ENCODE results near the gene ATAD3A. TPM values are rescaled to one million over a fixed set of nuclear protein-coding genes. Genes with fewer than 3 reads are reported as not detected.

ATAD3A gene
- polyA plus RNA-seq, 1 donor from 2014 or later: 30.3 TPM

GRCh38 chr1:1553821-1554494 lies 42.0 kb downstream of the ATAD3A start:
- H3K27ac ChIP-seq (ENCODE audit: low read length): no peak overlapping the region
- H4K20me1 ChIP-seq (ENCODE audit: insufficient read depth): no peaks in the 10 kb centered on the region

GRCh38 chr1:1554550-1554925 lies 42.6 kb downstream of the ATAD3A start:
- H3K9ac ChIP-seq (ENCODE audit: low read length): no peak overlapping the region
- H4K20me1 ChIP-seq (ENCODE audit: insufficient read depth): no peaks in the 10 kb centered on the region

More at GRCh38 chr1:1553821-1554494, 42.0 kb downstream of the ATAD3A start:
- no peak overlapping the region for H3K4me3 ChIP-seq (ENCODE audit: low read length)
- H3K9ac ChIP-seq (ENCODE audit: low read length): no peak overlapping the region
- H3K36me3 ChIP-seq (ENCODE audit: insufficient read depth, low read length): no peaks in the 10 kb centered on the region
- TF ChIP-seq MXI1 (conservative IDR thresholded peaks at IDR 0.05; ENCODE audit: poor library complexity, severe bottlenecking): no peak
- TF ChIP-seq SMC3 (conservative IDR thresholded peaks at IDR 0.05; ENCODE audit: poor library complexity): no peak
- TF ChIP-seq EP300 (conservative IDR thresholded peaks at IDR 0.05; ENCODE audit: poor library complexity, severe bottlenecking): no peak
- TF ChIP-seq CTCF (IDR thresholded peaks at IDR 0.05; ENCODE audit: poor library complexity, severe bottlenecking): no peak
- no peak for TF ChIP-seq RAD21 (conservative IDR thresholded peaks at IDR 0.05)
- TF ChIP-seq EZH2 (IDR thresholded peaks at IDR 0.05; ENCODE audit: borderline replicate concordance, insufficient read depth, low read length, poor library complexity, severe bottlenecking): no peak
- TF ChIP-seq TAF1 (IDR thresholded peaks at IDR 0.05; ENCODE audit: low read depth): no peak
- TF ChIP-seq, protein P1, sequence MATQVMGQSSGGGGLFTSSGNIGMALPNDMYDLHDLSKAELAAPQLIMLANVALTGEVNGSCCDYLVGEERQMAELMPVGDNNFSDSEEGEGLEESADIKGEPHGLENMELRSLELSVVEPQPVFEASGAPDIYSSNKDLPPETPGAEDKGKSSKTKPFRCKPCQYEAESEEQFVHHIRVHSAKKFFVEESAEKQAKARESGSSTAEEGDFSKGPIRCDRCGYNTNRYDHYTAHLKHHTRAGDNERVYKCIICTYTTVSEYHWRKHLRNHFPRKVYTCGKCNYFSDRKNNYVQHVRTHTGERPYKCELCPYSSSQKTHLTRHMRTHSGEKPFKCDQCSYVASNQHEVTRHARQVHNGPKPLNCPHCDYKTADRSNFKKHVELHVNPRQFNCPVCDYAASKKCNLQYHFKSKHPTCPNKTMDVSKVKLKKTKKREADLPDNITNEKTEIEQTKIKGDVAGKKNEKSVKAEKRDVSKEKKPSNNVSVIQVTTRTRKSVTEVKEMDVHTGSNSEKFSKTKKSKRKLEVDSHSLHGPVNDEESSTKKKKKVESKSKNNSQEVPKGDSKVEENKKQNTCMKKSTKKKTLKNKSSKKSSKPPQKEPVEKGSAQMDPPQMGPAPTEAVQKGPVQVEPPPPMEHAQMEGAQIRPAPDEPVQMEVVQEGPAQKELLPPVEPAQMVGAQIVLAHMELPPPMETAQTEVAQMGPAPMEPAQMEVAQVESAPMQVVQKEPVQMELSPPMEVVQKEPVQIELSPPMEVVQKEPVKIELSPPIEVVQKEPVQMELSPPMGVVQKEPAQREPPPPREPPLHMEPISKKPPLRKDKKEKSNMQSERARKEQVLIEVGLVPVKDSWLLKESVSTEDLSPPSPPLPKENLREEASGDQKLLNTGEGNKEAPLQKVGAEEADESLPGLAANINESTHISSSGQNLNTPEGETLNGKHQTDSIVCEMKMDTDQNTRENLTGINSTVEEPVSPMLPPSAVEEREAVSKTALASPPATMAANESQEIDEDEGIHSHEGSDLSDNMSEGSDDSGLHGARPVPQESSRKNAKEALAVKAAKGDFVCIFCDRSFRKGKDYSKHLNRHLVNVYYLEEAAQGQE (IDR thresholded peaks at IDR 0.05; ENCODE audit: borderline replicate concordance): no peak
- no peak for TF ChIP-seq POLR2AphosphoS5 (IDR thresholded peaks at IDR 0.05)
- H2AFZ ChIP-seq (ENCODE audit: low read depth, low read length): no peak overlapping the region
- H3K4me2 ChIP-seq (ENCODE audit: low read length): no peak overlapping the region
- H3K27me3 ChIP-seq (ENCODE audit: insufficient read depth, low read depth, low read length): no peaks in the 10 kb centered on the region
- no peaks in the 10 kb centered on the region for H3F3A ChIP-seq (ENCODE audit: insufficient read depth, low read length, poor library complexity, severe bottlenecking)
- no peaks in the 10 kb centered on the region for H3K9me2 ChIP-seq (ENCODE audit: insufficient read depth, low read length)
- no peaks in the 10 kb centered on the region for H3K79me2 ChIP-seq (replicated peaks; ENCODE audit: insufficient read depth, low read length)
- no peaks in the 10 kb centered on the region for H3K9me3 ChIP-seq (ENCODE audit: low read length)

More at GRCh38 chr1:1554550-1554925, 42.6 kb downstream of the ATAD3A start:
- no peaks in the 10 kb centered on the region for H3K27me3 ChIP-seq (ENCODE audit: insufficient read depth, low read depth, low read length)
- H3K4me3 ChIP-seq (ENCODE audit: low read length): no peak overlapping the region
- TF ChIP-seq RAD21 (conservative IDR thresholded peaks at IDR 0.05) (no peak), MXI1 (conservative IDR thresholded peaks at IDR 0.05; ENCODE audit: poor library complexity, severe bottlenecking) (no peak), EZH2 (IDR thresholded peaks at IDR 0.05; ENCODE audit: borderline replicate concordance, insufficient read depth, low read length, poor library complexity, severe bottlenecking) (no peak), EP300 (conservative IDR thresholded peaks at IDR 0.05; ENCODE audit: poor library complexity, severe bottlenecking) (no peak)
- no peak overlapping the region for H3K4me2 ChIP-seq (ENCODE audit: low read length)
- no peaks in the 10 kb centered on the region for H3K36me3 ChIP-seq (ENCODE audit: insufficient read depth, low read length)
- no peaks in the 10 kb centered on the region for H3F3A ChIP-seq (ENCODE audit: insufficient read depth, low read length, poor library complexity, severe bottlenecking)
- no peaks in the 10 kb centered on the region for H3K9me2 ChIP-seq (ENCODE audit: insufficient read depth, low read length)
- no peaks in the 10 kb centered on the region for H3K9me3 ChIP-seq (ENCODE audit: low read length)
- no peak overlapping the region for H3K27ac ChIP-seq (ENCODE audit: low read length)
- no peaks in the 10 kb centered on the region for H3K79me2 ChIP-seq (replicated peaks; ENCODE audit: insufficient read depth, low read length)
- no peak overlapping the region for H2AFZ ChIP-seq (ENCODE audit: low read depth, low read length)
